T-helper 17 cell (primary cell): ENCODE measurements around the gene SRC. TPM values are rescaled to one million over a fixed set of nuclear protein-coding genes. Genes with fewer than 3 reads are reported as not detected.

Experiments used
- ATAC-seq: fragments of 150-1000 bp; cut with Tn5 transposase; 2 replicates; pipeline ENCODE4 v1.10.0; 2021; ENCODE audit warnings: mild to moderate bottlenecking, moderate library complexity
- DNase-seq, 3 donors: peaks; one replicate each; pipeline versions ENCODE4 v3.0.0 to v3.0.0-alpha.2; 2020 to 2021
- H3K9me3 ChIP-seq: one replicate; pipeline ENCODE4 v1.7.0; 2013; ENCODE audit warnings: low read length, mild to moderate bottlenecking; ENCODE audit not compliant: control insufficient read depth, poor library complexity, severe bottlenecking
- H3K27ac Mint-ChIP-seq: one replicate; pipeline ENCODE4 v1.8.0; 2022; ENCODE audit warnings: mild to moderate bottlenecking, moderate library complexity, mixed read lengths
- H3K27me3 Mint-ChIP-seq: one replicate; pipeline ENCODE4 v1.8.0; 2022; ENCODE audit warnings: mixed read lengths
- H3K36me3 Mint-ChIP-seq: one replicate; pipeline ENCODE4 v1.8.0; 2022; ENCODE audit warnings: low read depth, mixed read lengths
- H3K4me1 Mint-ChIP-seq: one replicate; pipeline ENCODE4 v1.8.0; 2022; ENCODE audit warnings: mild to moderate bottlenecking, mixed read lengths
- H3K4me3 Mint-ChIP-seq: one replicate; pipeline ENCODE4 v1.8.0; 2022; ENCODE audit warnings: mild to moderate bottlenecking, moderate library complexity, mixed read lengths
- total RNA-seq, 4 donors: library from RNA in 2 of 4; stranded (reverse) in 2 of 4; gene quantifications; one replicate each; pipeline ENCODE4 v1.2.3 and lab custom pipeline; 2022 to 2026

SRC gene
- total RNA-seq, 2 donors from 2014 or later: 6.2 to 22.8 TPM

GRCh38 chr20:37352608-37352980 lies 6.7 kb downstream of the SRC start:
- DNase-seq (no peak), ATAC-seq (no peak)
- Mint-ChIP-seq H3K4me3 (no peak overlapping the region), H3K27ac (no peak overlapping the region), H3K4me1 (peaks cover 18% of the 10 kb centered on the region), H3K27me3 (no peaks in the 10 kb centered on the region), H3K36me3 (no peaks in the 10 kb centered on the region)
- H3K9me3 ChIP-seq: no peaks in the 10 kb centered on the region

DNA sequence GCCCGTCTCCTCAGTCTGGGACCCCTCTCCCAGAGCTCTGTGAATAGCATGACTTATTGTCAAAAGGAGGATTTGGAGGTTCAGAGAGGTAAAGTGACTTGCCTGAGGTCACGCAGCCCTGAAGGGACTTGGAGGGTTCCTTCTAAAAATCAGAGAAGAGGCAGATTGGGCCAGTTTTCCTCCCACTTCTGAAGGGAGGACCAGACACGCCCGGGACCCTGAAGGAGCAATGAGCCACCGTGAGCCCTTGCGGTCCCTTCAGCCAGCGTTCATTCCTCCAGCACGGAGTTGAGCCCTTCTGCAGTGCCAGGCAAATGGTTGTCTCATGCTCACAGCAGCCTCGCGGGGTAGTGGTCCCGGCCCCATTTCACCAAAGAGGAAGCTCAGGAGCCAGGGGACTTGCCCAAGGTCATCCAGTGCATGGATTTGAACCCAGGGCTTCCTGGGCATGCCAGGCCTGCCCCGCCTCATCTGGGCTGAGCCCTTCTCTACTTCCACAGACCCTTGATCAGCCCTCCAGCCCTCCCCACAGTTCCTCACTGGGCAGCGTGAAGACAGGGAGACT lies 7.4 kb downstream of the SRC start:
- Mint-ChIP-seq H3K4me1 (peaks cover 17% of the 10 kb centered on the region), H3K4me3 (no peak overlapping the region), H3K27me3 (no peaks in the 10 kb centered on the region), H3K36me3 (no peaks in the 10 kb centered on the region), H3K27ac (no peak overlapping the region)
- ATAC-seq (no peak), DNase-seq (no peak)
- no peaks in the 10 kb centered on the region for H3K9me3 ChIP-seq

GRCh38 chr20:37354210-37355195 lies 8.6 kb downstream of the SRC start:
- H3K27me3 Mint-ChIP-seq: no peaks in the 10 kb centered on the region
- H3K36me3 Mint-ChIP-seq: no peaks in the 10 kb centered on the region
- H3K9me3 ChIP-seq: no peaks in the 10 kb centered on the region
- H3K4me1 Mint-ChIP-seq: peaks cover 16% of the 10 kb centered on the region
- ATAC-seq (no peak), DNase-seq (no peak)
- H3K4me3 Mint-ChIP-seq: no peak overlapping the region
- no peak overlapping the region for H3K27ac Mint-ChIP-seq

DNA sequence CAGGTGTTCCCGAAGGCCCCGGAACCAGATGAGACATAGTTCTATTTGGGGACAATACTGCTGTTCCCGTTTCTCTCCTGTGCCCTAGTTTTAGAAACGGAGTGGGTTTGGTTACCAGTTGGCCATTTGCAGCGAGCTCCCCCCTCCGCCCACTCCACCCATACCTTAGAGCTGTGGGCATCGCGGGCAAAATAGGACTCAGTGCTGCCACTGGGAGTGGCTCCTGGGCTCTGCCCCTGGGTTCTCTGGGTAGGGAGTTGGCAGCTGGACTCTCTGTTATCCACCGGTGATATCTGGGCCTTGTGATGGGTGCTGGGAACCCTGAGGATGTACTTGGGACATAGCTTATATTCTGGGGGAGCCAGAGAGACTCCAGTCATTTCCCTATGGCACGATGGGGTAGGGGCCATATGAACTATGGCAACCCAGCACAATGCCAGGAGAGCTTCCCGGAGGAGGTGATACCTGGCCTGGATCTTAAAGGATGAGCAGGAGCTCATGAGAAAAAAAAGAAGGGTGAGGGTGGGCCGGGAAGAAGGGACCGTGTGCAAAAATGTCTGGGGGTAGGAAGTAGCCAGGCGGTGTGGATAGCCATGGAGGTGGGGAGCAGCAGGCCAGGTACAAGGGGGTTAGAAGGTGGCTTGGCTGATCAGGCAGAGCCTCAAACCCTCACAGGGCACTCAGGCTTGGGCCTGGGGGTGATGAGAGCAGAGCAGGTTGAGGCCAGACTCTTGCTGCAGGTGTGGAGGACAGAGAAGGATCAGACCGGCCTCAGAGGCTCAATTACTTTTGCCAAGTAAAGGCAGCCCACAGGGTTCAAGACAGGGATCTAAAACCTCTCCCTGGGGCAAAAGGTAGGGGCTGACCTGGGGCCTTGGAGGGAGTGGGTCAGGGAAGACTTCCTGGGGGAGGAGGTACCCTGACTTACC lies 9.6 kb downstream of the SRC start:
- H3K4me3 Mint-ChIP-seq: no peak overlapping the region
- DNase-seq: no peak
- peaks cover 16% of the 10 kb centered on the region for H3K4me1 Mint-ChIP-seq
- no peak for ATAC-seq
- no peaks in the 10 kb centered on the region for H3K36me3 Mint-ChIP-seq
- H3K27ac Mint-ChIP-seq: no peak overlapping the region
- H3K9me3 ChIP-seq: no peaks in the 10 kb centered on the region
- H3K27me3 Mint-ChIP-seq: no peaks in the 10 kb centered on the region

DNA sequence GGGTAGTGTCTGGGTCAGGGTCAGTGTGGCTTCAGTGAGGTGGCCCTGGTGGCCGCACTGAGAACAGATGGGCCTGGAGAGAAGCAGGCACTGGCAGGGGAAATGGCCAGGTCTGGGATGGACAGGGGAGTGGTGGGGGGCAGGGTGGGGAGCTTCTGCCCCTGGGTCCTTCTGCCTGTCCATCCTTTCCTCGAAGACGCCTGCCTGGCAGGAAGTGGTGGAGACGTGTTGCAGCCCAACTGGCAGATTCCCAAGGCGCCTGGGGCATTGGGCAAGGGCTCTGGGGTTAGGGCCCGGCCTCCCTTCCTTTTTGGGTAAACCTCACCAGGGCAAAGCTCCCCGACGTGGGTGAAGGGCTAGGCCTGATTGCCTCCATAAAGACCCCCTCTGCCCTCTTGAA lies 10.4 kb downstream of the SRC start:
- Mint-ChIP-seq H3K27ac (no peak overlapping the region), H3K4me1 (peaks cover 16% of the 10 kb centered on the region), H3K36me3 (no peaks in the 10 kb centered on the region), H3K4me3 (no peak overlapping the region), H3K27me3 (no peaks in the 10 kb centered on the region)
- DNase-seq: no peak
- ATAC-seq: no peak
- H3K9me3 ChIP-seq: no peaks in the 10 kb centered on the region

- H3K4me3 Mint-ChIP-seq: no peak overlapping the region
- H3K4me1 Mint-ChIP-seq: peaks cover 16% of the 10 kb centered on the region
- H3K36me3 Mint-ChIP-seq: no peaks in the 10 kb centered on the region
- no peaks in the 10 kb centered on the region for H3K9me3 ChIP-seq
- no peak for DNase-seq
- H3K27me3 Mint-ChIP-seq: no peaks in the 10 kb centered on the region
- no peak for ATAC-seq
- no peak overlapping the region for H3K27ac Mint-ChIP-seq
Observed at GRCh38 chr20:37356961-37357371, 11.0 kb downstream of the SRC start.

- no peaks in the 10 kb centered on the region for H3K36me3 Mint-ChIP-seq
- H3K4me3 Mint-ChIP-seq: no peak overlapping the region
- ATAC-seq (peak; percentile 28), DNase-seq (no peak)
- no peaks in the 10 kb centered on the region for H3K9me3 ChIP-seq
- H3K4me1 Mint-ChIP-seq: peaks cover 16% of the 10 kb centered on the region
- H3K27me3 Mint-ChIP-seq: no peaks in the 10 kb centered on the region
- no peak overlapping the region for H3K27ac Mint-ChIP-seq
Observed at GRCh38 chr20:37357481-37358365, 11.8 kb downstream of the SRC start.

DNA sequence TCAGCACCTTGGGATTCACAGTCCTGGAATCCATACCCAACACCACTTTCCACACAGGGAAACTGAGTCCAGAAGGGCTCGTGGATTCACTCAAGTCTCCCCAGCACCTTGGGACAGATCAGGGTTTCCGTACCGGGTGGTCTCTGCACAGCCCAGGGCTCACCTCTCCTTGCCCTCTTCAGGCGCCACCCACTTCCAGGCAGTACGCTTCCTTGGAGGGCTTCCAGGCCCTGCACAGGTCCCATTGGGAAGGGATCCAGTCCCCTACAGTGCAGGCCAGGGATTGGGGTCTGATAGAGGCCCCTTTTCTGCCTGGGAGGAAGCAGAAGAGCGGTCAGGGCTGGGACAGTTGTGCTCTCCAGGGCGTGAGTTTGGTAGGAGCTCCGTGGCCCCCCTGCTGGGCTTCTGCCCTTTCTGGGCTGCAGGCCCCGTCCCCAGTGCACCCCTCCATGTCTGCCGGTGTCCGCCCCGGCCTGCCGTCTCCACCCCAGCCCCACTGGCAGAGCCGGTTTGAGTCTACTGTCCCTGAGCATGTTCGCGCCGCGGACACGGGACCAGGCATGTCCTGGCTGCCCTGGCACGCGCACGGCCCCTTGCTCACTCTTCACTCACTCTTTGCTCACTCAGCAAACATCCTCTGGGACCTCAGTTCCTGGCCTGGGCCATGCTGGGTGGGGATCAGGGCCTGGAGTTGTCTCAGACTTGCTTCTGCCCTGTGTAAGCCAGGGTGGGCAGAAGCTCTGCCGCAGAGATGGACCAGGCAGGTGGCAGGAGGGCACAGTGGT lies 12.6 kb downstream of the SRC start:
- H3K9me3 ChIP-seq: no peaks in the 10 kb centered on the region
- Mint-ChIP-seq H3K27me3 (no peaks in the 10 kb centered on the region), H3K4me3 (no peak overlapping the region), H3K27ac (no peak overlapping the region), H3K36me3 (no peaks in the 10 kb centered on the region), H3K4me1 (peaks cover 16% of the 10 kb centered on the region)
- ATAC-seq (no peak), DNase-seq (no peak)

- Mint-ChIP-seq H3K4me1 (peaks cover 16% of the 10 kb centered on the region), H3K27me3 (no peaks in the 10 kb centered on the region), H3K27ac (no peak overlapping the region), H3K36me3 (no peaks in the 10 kb centered on the region), H3K4me3 (no peak overlapping the region)
- ATAC-seq: no peak
- no peaks in the 10 kb centered on the region for H3K9me3 ChIP-seq
- no peak for DNase-seq
Observed at GRCh38 chr20:37359331-37359730, 13.4 kb downstream of the SRC start.

DNA sequence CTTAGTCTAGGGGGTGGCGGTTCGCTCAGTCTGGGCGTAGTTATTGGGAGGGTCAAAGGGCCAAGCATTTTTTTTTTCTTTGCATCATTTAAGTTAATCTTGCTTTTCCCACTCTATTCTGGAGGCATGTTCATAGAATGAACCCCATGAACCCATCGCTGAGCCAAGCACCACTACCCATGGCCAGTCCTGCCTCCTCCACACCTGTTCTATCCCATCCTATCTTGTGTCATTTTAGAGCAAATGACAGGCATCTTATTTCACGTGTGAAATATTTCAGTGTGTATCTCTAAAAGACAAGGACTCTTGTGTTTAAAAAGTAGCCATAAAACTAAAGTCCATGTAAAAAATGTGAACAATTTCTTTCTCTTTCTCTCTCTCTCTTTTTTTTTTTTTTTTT lies 13.9 kb downstream of the SRC start:
- no peak overlapping the region for H3K4me3 Mint-ChIP-seq
- H3K36me3 Mint-ChIP-seq: no peaks in the 10 kb centered on the region
- ATAC-seq (no peak), DNase-seq (no peak)
- no peaks in the 10 kb centered on the region for H3K27me3 Mint-ChIP-seq
- no peak overlapping the region for H3K27ac Mint-ChIP-seq
- peaks cover 16% of the 10 kb centered on the region for H3K4me1 Mint-ChIP-seq
- H3K9me3 ChIP-seq: no peaks in the 10 kb centered on the region

GRCh38 chr20:37360391-37361115 lies 14.6 kb downstream of the SRC start:
- H3K4me3 Mint-ChIP-seq: no peak overlapping the region
- no peaks in the 10 kb centered on the region for H3K27me3 Mint-ChIP-seq
- DNase-seq (no peak), ATAC-seq (no peak)
- no peaks in the 10 kb centered on the region for H3K9me3 ChIP-seq
- no peaks in the 10 kb centered on the region for H3K36me3 Mint-ChIP-seq
- H3K27ac Mint-ChIP-seq: no peak overlapping the region
- H3K4me1 Mint-ChIP-seq: peaks cover 16% of the 10 kb centered on the region
